ENCODE measurements around the gene PRAMEF33.
"Not testable (repeated sequence)": the region's sequence is repeated elsewhere in the genome, so short reads cannot be mapped to it uniquely, and the experiment has no call there.

Gene PRAMEF33

DNA sequence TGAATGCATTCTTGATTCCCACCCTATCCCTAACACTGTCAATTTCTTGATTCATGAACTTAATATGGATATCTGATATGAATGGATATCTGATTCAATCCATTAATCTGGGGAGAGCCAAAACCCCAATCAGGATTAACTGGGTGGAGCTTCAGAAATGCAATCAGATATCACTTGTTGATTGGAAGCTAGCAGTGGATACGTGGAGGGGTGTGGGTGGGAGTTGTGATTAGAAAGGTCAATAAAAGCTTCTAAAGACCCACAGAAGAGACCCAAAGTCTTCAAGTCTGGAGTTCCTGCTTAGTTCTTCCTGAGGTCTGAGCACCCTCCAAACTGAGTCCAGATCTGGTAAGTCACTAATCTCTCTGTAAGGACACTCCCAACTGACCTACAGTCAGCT lies at the start of gene PRAMEF33:
Gene PRAMEF33, plus strand, starts transcription at position 301 of the 400 bp plus-strand sequence. CDS start 2,416 bp downstream, outside the sequence.
- DNase-seq (ENCODE audit: low spot score) = not testable (repeated sequence)

GRCh38 chr1:13253898-13254297 lies 49.4 kb upstream of the PRAMEF33 start, which contains the start of gene PRAMEF5:
PRAMEF5 (plus strand) TSS chr1:13254198; CDS start chr1:13259269, 5,071 bp downstream.
- DNase-seq (ENCODE audit: low spot score) = not testable (repeated sequence)

GRCh38 chr1:13265124-13265523 lies 38.2 kb upstream of the PRAMEF33 start:
- DNase-seq (ENCODE audit: low spot score) = not testable (repeated sequence)

DNA sequence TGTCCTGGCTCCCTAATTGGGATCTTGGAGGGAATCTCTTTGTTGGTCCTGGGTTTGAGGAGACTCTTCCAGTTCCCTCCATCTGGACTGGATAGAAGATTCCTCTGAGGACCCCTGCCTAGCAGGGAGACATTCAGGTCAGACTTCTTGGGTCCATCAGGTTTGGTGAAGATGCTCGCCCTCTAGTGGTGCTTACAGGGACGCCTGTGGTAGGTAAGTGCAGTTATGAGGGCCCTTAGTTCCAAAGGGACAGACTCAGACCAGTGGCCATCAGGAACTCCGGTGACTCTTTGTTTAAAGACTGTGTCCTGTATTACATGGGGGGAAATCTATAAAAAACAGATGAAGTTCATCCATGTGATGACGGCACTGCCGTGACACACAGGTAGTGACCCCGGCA lies 26.3 kb upstream of the PRAMEF33 start:
- DNase-seq (ENCODE audit: low spot score) = not testable (repeated sequence)

- DNase-seq (ENCODE audit: low spot score) = not testable (repeated sequence)
These were observed 23.7 kb upstream of the PRAMEF33 start for GRCh38 chr1:13279617-13280016.

- not testable (repeated sequence) for DNase-seq (ENCODE audit: low spot score)
These were observed 18.3 kb upstream of the PRAMEF33 start, which contains the start of gene PRAMEF8 for GRCh38 chr1:13285037-13285436. PRAMEF8 (minus strand) TSS chr1:13285137; CDS start chr1:13284091, 1,046 bp downstream.

DNA sequence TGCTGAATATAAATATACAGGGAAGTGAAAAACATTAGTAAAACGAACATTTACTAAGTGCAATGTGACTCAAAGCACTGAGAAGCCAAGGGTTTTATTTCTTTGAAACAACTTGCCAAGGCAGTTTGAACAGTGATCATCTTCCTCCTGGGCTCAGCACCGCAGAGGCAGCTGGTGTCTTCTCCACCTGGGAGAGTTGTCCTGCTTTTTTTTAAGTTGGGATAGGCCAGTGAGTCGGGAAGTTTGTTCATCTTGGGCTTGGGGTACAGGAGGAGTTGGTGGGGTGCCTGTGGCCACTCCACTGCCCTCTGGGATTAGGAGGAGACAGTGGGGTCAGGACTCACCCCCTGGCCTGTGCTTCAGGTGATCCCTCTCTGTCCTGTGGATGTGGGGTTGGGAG lies 14.3 kb upstream of the PRAMEF33 start:
- DNase-seq (ENCODE audit: low spot score) = not testable (repeated sequence)

DNA sequence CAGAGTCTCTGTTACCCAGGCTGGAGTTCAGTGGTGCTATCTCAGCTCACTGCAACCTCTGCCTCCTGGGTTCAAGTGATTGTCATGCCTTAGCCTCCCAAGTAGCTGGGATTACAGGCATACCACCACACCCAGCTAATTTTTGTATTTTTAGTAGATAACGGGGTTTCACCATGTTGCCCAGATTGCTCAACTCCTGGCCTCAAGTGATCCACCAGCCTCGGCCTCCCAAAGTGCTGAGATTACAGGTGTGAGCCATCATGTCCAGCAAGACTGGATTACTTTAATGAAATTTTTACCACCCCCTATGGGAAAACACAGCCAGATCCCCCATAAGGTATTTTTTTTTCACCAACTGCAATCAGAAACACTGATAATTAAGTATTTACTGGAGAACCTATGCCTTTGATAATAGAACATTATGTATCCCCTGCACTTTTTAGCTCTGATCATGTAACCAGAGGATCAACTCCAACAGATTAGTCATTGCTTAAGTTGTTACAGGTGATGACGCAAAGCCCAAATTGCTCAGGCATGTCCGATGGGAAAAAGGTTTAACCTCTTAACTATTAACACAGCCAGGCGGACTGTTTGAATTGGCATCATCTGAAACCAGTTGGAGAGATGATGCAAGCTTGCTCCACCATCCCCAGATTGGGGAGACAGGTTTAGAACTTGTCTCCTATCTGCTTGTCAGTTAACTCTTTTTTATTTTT lies 6.0 kb upstream of the PRAMEF33 start:
- DNase-seq (ENCODE audit: low spot score) = not testable (repeated sequence)

DNA sequence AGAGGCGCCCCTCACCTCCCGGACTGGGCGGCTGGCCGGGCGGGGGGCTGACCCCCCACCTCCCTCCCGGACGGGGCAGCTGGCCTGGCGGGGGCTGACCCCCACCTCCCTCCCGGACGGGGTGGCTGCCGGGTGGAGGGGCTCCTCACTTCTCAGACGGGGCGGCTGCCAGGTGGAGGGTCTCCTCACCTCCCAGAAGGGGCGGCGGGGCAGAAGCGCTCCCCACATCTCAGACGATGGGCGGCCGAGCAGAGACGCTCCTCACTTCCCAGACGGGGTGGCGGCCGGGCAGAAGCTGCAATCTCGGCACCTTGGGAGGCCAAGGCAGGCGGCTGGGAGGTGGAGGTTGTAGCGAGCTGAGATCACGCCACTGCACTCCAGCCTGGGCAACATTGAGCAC lies 4.6 kb upstream of the PRAMEF33 start:
- DNase-seq (ENCODE audit: low spot score) = not testable (repeated sequence)

DNA sequence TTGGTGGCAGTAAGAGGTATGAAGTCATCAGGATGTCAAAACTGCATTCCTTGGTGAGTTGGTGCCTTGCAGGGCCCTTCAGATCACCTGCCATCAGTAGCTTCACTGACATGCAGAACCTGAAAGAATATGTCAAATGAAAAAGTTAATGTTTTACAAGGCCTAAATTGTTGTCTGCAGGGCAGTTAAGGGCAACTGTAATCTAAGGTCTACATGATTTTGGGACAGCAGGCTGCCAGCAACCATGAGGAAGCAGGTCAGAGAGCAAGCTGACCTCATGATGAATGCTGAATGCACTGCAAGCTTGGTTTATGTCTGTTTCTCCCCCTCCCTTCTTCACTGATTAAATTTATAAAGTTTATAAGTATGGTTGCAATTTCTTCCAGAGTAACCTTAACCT lies 1.1 kb upstream of the PRAMEF33 start:
- DNase-seq (ENCODE audit: low spot score) = not testable (repeated sequence)

DNA sequence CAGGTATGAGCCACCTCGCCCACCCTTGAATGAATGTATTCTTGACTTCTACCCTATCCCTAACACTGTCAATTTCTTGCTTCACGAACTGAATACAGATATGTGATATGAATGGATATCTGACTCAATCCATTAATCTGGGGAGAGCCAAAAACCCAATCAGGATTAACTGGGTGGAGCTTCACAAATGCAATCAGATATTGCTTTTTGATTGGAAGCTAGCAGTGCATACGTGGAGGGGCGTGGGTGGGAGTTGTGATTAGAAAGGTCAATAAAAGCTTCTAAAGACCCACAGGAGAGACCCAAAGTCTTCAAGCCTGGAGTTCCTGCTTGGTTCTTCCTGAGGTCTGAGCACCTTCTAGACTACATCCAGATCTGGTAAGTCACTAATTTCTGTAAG lies 11.9 kb downstream of the PRAMEF33 start, which contains the start of gene PRAMEF15:
Gene PRAMEF15, plus strand, starts transcription at position 301 of the 400 bp plus-strand sequence. CDS start 2,827 bp downstream, outside the sequence.
- DNase-seq (ENCODE audit: low spot score) = not testable (repeated sequence)

- not testable (repeated sequence) for DNase-seq (ENCODE audit: low spot score)
These were observed 39.2 kb downstream of the PRAMEF33 start for GRCh38 chr1:13342496-13342895.

GRCh38 chr1:13347034-13347433 lies 43.7 kb downstream of the PRAMEF33 start, which contains the start of gene PRAMEF14:
PRAMEF14 (minus strand) TSS chr1:13347134; CDS start chr1:13345314, 1,820 bp downstream.
- DNase-seq (ENCODE audit: low spot score) = not testable (repeated sequence)

- DNase-seq (ENCODE audit: low spot score) = not testable (repeated sequence)
These were observed 50.1 kb downstream of the PRAMEF33 start for GRCh38 chr1:13353476-13353875.

DNA sequence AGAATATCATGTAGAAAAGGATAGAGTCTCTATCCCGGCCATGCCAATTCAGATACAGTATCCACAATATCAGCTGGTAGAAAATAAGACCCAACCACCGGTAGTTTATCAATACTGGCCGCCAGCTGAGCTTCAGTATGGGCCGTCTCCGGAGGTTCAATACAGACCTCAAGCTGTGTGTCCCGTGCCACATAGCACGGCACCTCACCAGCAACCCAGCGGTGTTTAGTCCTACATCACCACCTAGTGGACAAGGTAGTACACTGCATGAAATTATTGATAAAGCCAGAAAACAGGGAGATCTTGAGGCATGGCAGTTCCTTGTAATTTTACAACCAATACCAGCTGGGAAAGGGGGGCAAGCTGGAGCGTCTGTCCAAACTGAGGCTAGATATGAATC lies 51.1 kb downstream of the PRAMEF33 start:
- not testable (repeated sequence) for DNase-seq (ENCODE audit: low spot score)

- DNase-seq (ENCODE audit: low spot score) = not testable (repeated sequence)
These were observed 53.4 kb downstream of the PRAMEF33 start for GRCh38 chr1:13356774-13357173.
